K562 (cell line): ENCODE measurements around the gene CHEK2. TPM values are rescaled to one million over a fixed set of nuclear protein-coding genes. Genes with fewer than 3 reads are reported as not detected.

ENCODE experiments used
- BCLAF1 ChIP-seq, 2 experiments: fragments of 450-650 bp in 1 of 2; IDR thresholded peaks; 2 replicates each; pipeline ENCODE4 v1.6.1; 2011 to 2017; ENCODE audit warnings: low read depth in 2 of 2, antibody characterized with exemption in 1 of 2, borderline replicate concordance in 1 of 2, low read length in 1 of 2, mild to moderate bottlenecking in 1 of 2, mixed read lengths in 1 of 2; ENCODE audit not compliant: control insufficient read depth in 1 of 2
- BCOR ChIP-seq: fragments of 450-650 bp; IDR thresholded peaks from 2 replicates; pipeline ENCODE4 v1.6.1; 2016
- EGR1 ChIP-seq: fragments of 450-650 bp; conservative IDR thresholded peaks from 2 replicates; pipeline ENCODE4 v1.6.1; 2017; ENCODE audit warnings: mild to moderate bottlenecking
- EP400 ChIP-seq: fragments of 450-650 bp; IDR thresholded peaks from 2 replicates; pipeline ENCODE4 v1.6.1; 2017; ENCODE audit warnings: antibody characterized with exemption, mild to moderate bottlenecking, moderate library complexity
- ETV1 ChIP-seq: fragments of 450-650 bp; conservative IDR thresholded peaks from 2 replicates; pipeline ENCODE4 v1.6.1; 2016; ENCODE audit warnings: missing genetic modification characterization, control low read depth, low read depth, missing compliant biosample characterization
- GABPA ChIP-seq: fragments of 200-800 bp; sonication (Bioruptor generic); conservative IDR thresholded peaks from 2 replicates; pipeline ENCODE4 v1.6.1; 2016; ENCODE audit warnings: low read depth, missing genetic modification characterization, missing compliant biosample characterization
- GABPB1 ChIP-seq: sonication (generic); formaldehyde crosslinking; IDR thresholded peaks from 2 replicates; pipeline ENCODE4 v1.8.0; 2022; ENCODE audit warnings: mild to moderate bottlenecking, missing genetic modification reagents
- HNRNPLL ChIP-seq: fragments of 200-400 bp; formaldehyde crosslinking; IDR thresholded peaks from 2 replicates; pipeline ENCODE4 v1.6.1; 2017; ENCODE audit warnings: low read length, low read depth, mild to moderate bottlenecking; ENCODE audit not compliant: poor library complexity, severe bottlenecking
- IFI16 ChIP-seq: fragments of 250-450 bp; sonication (Bioruptor Pico); IDR thresholded peaks from 2 replicates; pipeline ENCODE4 v2.1.2; 2022; ENCODE audit warnings: mild to moderate bottlenecking, inconsistent platforms
- KAT2B ChIP-seq: IDR thresholded peaks from one replicate; pipeline ENCODE4 v1.6.1; 2012; ENCODE audit warnings: low read depth, mild to moderate bottlenecking, control low read depth, inconsistent platforms, low read length, moderate library complexity
- KLF1 ChIP-seq: fragments of 450-650 bp; IDR thresholded peaks from 2 replicates; pipeline ENCODE4 v1.6.1; 2016; ENCODE audit warnings: missing genetic modification characterization, missing compliant biosample characterization
- MYBL2 ChIP-seq, 2 experiments: fragments of 450-650 bp in 1 of 2; sonication (generic) in 1 of 2; formaldehyde crosslinking in 1 of 2; IDR thresholded peaks; 2 replicates each; pipeline versions ENCODE4 v1.6.1 to v1.8.1; 2017 to 2022; ENCODE audit warnings: borderline replicate concordance in 1 of 2, inconsistent platforms in 1 of 2, low read depth in 1 of 2, mild to moderate bottlenecking in 1 of 2, missing genetic modification reagents in 1 of 2, moderate library complexity in 1 of 2
- SMARCA4 ChIP-seq: fragments of 450-650 bp; IDR thresholded peaks from 2 replicates; pipeline ENCODE4 v1.6.1; 2016
- ZNF12 ChIP-seq: sonication (generic); formaldehyde crosslinking; IDR thresholded peaks from 2 replicates; pipeline ENCODE4 v1.4.0; 2020; ENCODE audit warnings: mild to moderate bottlenecking, missing genetic modification reagents
- ZNF143 ChIP-seq: sonication (generic); formaldehyde crosslinking; IDR thresholded peaks from 2 replicates; pipeline ENCODE4 v1.9.0; 2022; ENCODE audit warnings: mild to moderate bottlenecking, missing genetic modification reagents
- ZNF408 ChIP-seq: fragments of 250-450 bp; sonication (Bioruptor Pico); IDR thresholded peaks from 2 replicates; pipeline ENCODE4 v1.4.0; 2020; ENCODE audit warnings: low read depth, mild to moderate bottlenecking, moderate library complexity
- polyA plus RNA-seq, 8 experiments: library from polyadenylated mRNA; depleted of rRNA in 4 of 8; stranded (reverse) in 5 of 8; unstranded in 3 of 8; fragments of >200 nt; fragmentation: Nextera tagmentation in 2 of 8; fragmentation: Illumina TruSeq in 1 of 8; extraction: Ambion mirVana in 2 of 8; extraction: Trizol in 1 of 8; gene quantifications; 2 replicates each; pipeline versions ENCODE4 v1.2.1 to v1.2.3, GENCODE V29; 2011 to 2014; ENCODE audit warnings: inconsistent platforms in 1 of 8, missing spikeins in 1 of 8
- total RNA-seq, 7 experiments: library from RNA; depleted of rRNA in 6 of 7; stranded (reverse); fragments of >200 nt in 6 of 7; fragmentation: Illumina TruSeq in 2 of 7; extraction: Trizol in 2 of 7; gene quantifications; 2 replicates each; pipeline versions ENCODE4 v1.2.1 to v1.2.3, GENCODE V29; 2011 to 2021; ENCODE audit warnings: low replicate concordance in 1 of 7
- TF ChIP-seq, protein P1 (sequence below), 3 experiments: fragments of 200-800 bp in 1 of 3; fragments of 250-450 bp in 1 of 3; fragments of 450-650 bp in 1 of 3; sonication (Bioruptor Pico) in 1 of 3; sonication (Bioruptor generic) in 1 of 3; formaldehyde crosslinking in 1 of 3; IDR thresholded peaks; 2 replicates each; pipeline versions ENCODE4 v1.6.1 to v1.8.0; 2016 to 2022; ENCODE audit warnings: mild to moderate bottlenecking in 2 of 3, missing genetic modification characterization in 2 of 3, missing compliant biosample characterization in 1 of 3, moderate library complexity in 1 of 3
- TF ChIP-seq, protein P2 (sequence below), 3 experiments: IDR thresholded peaks in 2 of 3; conservative IDR thresholded peaks in 1 of 3; 2 replicates each; pipeline ENCODE4 v1.5.1; 2011 to 2012; ENCODE audit warnings: low read length in 3 of 3, mild to moderate bottlenecking in 3 of 3, control low read depth in 2 of 3, improper control_type of control experiment in 1 of 3, inconsistent platforms in 1 of 3, low read depth in 1 of 3, mixed read lengths in 1 of 3, moderate library complexity in 1 of 3; ENCODE audit not compliant: insufficient read depth in 2 of 3

The CHEK2 gene
- total and polyA plus RNA-seq, 9 of the 15 experiments (the other 6 are each of a cell fraction or from before 2014, with no cell fraction given) = 28.7 to 102 (median 58.0) TPM

DNA sequence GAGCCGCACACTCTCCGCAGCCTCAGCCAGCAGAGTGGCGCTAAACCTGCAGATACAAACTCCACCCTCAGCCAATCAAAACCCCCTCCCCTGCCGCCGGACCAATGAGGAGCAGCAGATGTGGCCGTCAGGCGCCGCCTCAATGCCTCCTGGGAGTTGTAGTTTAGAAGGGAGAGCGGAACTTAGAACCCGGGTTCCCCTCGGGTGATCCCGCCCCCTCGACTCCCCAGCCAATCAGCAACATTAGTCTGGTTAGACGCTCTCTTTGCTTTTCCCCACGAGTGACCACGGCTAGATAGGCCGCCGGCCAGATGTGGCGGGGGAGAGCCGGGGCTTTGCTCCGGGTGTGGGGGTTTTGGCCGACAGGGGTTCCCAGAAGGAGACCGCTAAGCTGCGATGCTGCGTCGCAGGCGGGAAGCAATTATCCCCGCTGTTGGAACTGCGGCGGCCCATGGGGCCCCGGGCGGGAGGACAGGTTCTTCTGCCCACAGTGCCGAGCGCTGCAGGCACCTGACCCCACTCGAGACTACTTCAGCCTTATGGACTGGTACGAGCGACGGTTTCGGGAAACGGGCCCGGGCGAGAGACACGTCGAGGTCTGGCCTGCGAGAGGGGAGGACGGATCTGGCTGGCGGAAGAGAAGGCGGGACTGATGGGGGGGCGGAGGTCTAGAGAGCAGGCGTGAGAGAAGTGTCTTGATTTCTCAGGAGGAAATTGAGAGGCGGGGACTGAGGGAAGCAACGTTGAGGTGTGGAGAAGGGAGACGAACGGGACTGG lies at the start of gene CHEK2, which contains the start of gene HSCB (continued):
- TF ChIP-seq SMARCA4 (0 out of 2 replicates have a peak, but pooled peaks have one; percentile 1), ZNF143 (CRISPR knock-in tag) (peak; percentile 89), ZNF12 (CRISPR knock-in tag) (no peak), KAT2B (no peak), BCOR (peak; percentile 17; the same call in 1 of the 2 replicates), HNRNPLL (peak; percentile 16), GABPA (peak; percentile 92), KLF1 (tag) (no peak), ETV1 (tag) (0 out of 2 replicates have a peak, but pooled peaks have one; percentile 24), EGR1 (peak; percentile 28), MYBL2 (IDR thresholded peaks at IDR 0.05; ENCODE audit: low read depth) (peak; percentile 97), MYBL2 (CRISPR knock-in tag; IDR thresholded peaks at IDR 0.05; ENCODE audit: borderline replicate concordance) (no peak; the same call in 1 of the 2 replicates), ZNF408 (CRISPR knock-in tag) (no peak), BCLAF1 (IDR thresholded peaks at IDR 0.05; ENCODE audit: borderline replicate concordance in 1 of 2, control insufficient read depth in 1 of 2, low read depth in 2 of 2, low read length in 1 of 2) (no peak), EP400 (peak; percentile 92), GABPB1 (CRISPR knock-in tag) (peak; percentile 91), IFI16 (CRISPR knock-in tag) (no peak)
- TF ChIP-seq, protein P1, sequence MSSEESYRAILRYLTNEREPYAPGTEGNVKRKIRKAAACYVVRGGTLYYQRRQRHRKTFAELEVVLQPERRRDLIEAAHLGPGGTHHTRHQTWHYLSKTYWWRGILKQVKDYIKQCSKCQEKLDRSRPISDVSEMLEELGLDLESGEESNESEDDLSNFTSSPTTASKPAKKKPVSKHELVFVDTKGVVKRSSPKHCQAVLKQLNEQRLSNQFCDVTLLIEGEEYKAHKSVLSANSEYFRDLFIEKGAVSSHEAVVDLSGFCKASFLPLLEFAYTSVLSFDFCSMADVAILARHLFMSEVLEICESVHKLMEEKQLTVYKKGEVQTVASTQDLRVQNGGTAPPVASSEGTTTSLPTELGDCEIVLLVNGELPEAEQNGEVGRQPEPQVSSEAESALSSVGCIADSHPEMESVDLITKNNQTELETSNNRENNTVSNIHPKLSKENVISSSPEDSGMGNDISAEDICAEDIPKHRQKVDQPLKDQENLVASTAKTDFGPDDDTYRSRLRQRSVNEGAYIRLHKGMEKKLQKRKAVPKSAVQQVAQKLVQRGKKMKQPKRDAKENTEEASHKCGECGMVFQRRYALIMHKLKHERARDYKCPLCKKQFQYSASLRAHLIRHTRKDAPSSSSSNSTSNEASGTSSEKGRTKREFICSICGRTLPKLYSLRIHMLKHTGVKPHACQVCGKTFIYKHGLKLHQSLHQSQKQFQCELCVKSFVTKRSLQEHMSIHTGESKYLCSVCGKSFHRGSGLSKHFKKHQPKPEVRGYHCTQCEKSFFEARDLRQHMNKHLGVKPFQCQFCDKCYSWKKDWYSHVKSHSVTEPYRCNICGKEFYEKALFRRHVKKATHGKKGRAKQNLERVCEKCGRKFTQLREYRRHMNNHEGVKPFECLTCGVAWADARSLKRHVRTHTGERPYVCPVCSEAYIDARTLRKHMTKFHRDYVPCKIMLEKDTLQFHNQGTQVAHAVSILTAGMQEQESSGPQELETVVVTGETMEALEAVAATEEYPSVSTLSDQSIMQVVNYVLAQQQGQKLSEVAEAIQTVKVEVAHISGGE (CRISPR knock-in tag; IDR thresholded peaks at IDR 0.05) = peak in 1 of 3 experiments; percentile 47; a peak in 1 of 6 replicates
- TF ChIP-seq, protein P2, sequence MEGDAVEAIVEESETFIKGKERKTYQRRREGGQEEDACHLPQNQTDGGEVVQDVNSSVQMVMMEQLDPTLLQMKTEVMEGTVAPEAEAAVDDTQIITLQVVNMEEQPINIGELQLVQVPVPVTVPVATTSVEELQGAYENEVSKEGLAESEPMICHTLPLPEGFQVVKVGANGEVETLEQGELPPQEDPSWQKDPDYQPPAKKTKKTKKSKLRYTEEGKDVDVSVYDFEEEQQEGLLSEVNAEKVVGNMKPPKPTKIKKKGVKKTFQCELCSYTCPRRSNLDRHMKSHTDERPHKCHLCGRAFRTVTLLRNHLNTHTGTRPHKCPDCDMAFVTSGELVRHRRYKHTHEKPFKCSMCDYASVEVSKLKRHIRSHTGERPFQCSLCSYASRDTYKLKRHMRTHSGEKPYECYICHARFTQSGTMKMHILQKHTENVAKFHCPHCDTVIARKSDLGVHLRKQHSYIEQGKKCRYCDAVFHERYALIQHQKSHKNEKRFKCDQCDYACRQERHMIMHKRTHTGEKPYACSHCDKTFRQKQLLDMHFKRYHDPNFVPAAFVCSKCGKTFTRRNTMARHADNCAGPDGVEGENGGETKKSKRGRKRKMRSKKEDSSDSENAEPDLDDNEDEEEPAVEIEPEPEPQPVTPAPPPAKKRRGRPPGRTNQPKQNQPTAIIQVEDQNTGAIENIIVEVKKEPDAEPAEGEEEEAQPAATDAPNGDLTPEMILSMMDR (IDR thresholded peaks at IDR 0.05 in 2 of 3, conservative IDR thresholded peaks at IDR 0.05 in 1 of 3; ENCODE audit: insufficient read depth in 2 of 3, low read depth in 1 of 3, low read length in 3 of 3) = peak in 2 of 3 experiments; percentile 32 to 38; a peak in 3 of 6 replicates
